WTC11 (cell line): ENCODE data around the gene STAB1. TPM values are rescaled to one million over a fixed set of nuclear protein-coding genes. Genes with fewer than 3 reads are reported as not detected.

Experiments
- ATAC-seq: fragments of 200-7000 bp; cut with Tn5 transposase; 2 replicates; pipeline ENCODE4 v1.10.0; 2021; ENCODE audit warnings: mild to moderate bottlenecking, moderate library complexity
- CTCF ChIA-PET: fragments of 300-600 bp; sonication (Branson Sonifier 250); formaldehyde crosslinking; loops from one replicate; lab custom pipeline; 2021; ENCODE audit warnings: antibody characterized with exemption; lab: Charles Lee
- POLR2A ChIA-PET: fragments of 350-600 bp; sonication (Branson Sonifier 250); formaldehyde crosslinking; loops from one replicate; lab custom pipeline; 2021; ENCODE audit warnings: antibody characterized with exemption; lab: Charles Lee
- DNase-seq: peaks from one replicate; pipeline ENCODE4 v3.0.0; 2021; ENCODE audit warnings: low spot score
- H3K27ac Mint-ChIP-seq: 2 replicates; pipeline ENCODE4 v1.8.0; 2021; ENCODE audit warnings: mixed read lengths
- H3K27me3 Mint-ChIP-seq: 2 replicates; pipeline ENCODE4 v1.8.0; 2021; ENCODE audit warnings: low read depth, mild to moderate bottlenecking, moderate library complexity, mixed read lengths
- H3K36me3 Mint-ChIP-seq: 2 replicates; pipeline ENCODE4 v1.8.0; 2021; ENCODE audit warnings: mixed read lengths
- H3K4me1 Mint-ChIP-seq: 2 replicates; pipeline ENCODE4 v1.8.0; 2022; ENCODE audit warnings: mixed read lengths
- H3K4me3 Mint-ChIP-seq: 2 replicates; pipeline ENCODE4 v1.8.0; 2021; ENCODE audit warnings: mild to moderate bottlenecking, moderate library complexity, mixed read lengths
- H3K9me3 Mint-ChIP-seq: 2 replicates; pipeline ENCODE4 v1.8.0; 2021; ENCODE audit warnings: mixed read lengths
- ATF1 ChIP-seq: sonication (generic); formaldehyde crosslinking; IDR thresholded peaks from 2 replicates; pipeline ENCODE4 v1.8.1; 2023; ENCODE audit warnings: mild to moderate bottlenecking, moderate library complexity, missing genetic modification reagents
- CREB1 ChIP-seq: sonication (generic); formaldehyde crosslinking; IDR thresholded peaks from 2 replicates; pipeline ENCODE4 v1.8.0; 2023; ENCODE audit warnings: mild to moderate bottlenecking, missing genetic modification reagents
- CTCF ChIP-seq: fragments of 200-600 bp; IDR thresholded peaks from 2 replicates; pipeline ENCODE4 v1.8.0; 2022; ENCODE audit warnings: antibody characterized with exemption
- ELF4 ChIP-seq: sonication (generic); formaldehyde crosslinking; IDR thresholded peaks from 2 replicates; pipeline ENCODE4 v1.8.1; 2022; ENCODE audit warnings: low read depth, mild to moderate bottlenecking, moderate library complexity, missing genetic modification reagents
- GRHL2 ChIP-seq: fragments of 250-450 bp; sonication (Bioruptor Pico); IDR thresholded peaks from 2 replicates; pipeline ENCODE4 v1.8.0; 2022; ENCODE audit warnings: mild to moderate bottlenecking, moderate library complexity; ENCODE audit not compliant: insufficient replicate concordance, severe bottlenecking
- GTF2I ChIP-seq: fragments of 250-450 bp; sonication (Bioruptor Pico); conservative IDR thresholded peaks from 2 replicates; pipeline ENCODE4 v1.4.0; 2021; ENCODE audit warnings: mild to moderate bottlenecking
- HMGA2 ChIP-seq: fragments of 250-450 bp; sonication (Bioruptor Pico); IDR thresholded peaks from 2 replicates; pipeline ENCODE4 v1.4.0; 2021; ENCODE audit warnings: mild to moderate bottlenecking, moderate library complexity
- MXD4 ChIP-seq: fragments of 250-450 bp; sonication (Bioruptor Pico); IDR thresholded peaks from 2 replicates; pipeline ENCODE4 v1.8.0; 2021; ENCODE audit warnings: mild to moderate bottlenecking, moderate library complexity, borderline replicate concordance
- NFATC4 ChIP-seq: fragments of 250-450 bp; sonication (Bioruptor Pico); IDR thresholded peaks from 2 replicates; pipeline ENCODE4 v1.9.0; 2021; ENCODE audit warnings: mild to moderate bottlenecking
- OVOL2 ChIP-seq: fragments of 250-450 bp; sonication (Bioruptor Pico); IDR thresholded peaks from 2 replicates; pipeline ENCODE4 v1.9.0; 2021; ENCODE audit warnings: mild to moderate bottlenecking, borderline replicate concordance
- SMAD4 ChIP-seq: sonication (generic); formaldehyde crosslinking; IDR thresholded peaks from 2 replicates; pipeline ENCODE4 v1.8.0; 2022; ENCODE audit warnings: mild to moderate bottlenecking, missing genetic modification reagents
- TEAD4 ChIP-seq: sonication (generic); formaldehyde crosslinking; IDR thresholded peaks from 2 replicates; pipeline ENCODE4 v1.8.0; 2022; ENCODE audit warnings: mild to moderate bottlenecking, missing genetic modification reagents
- ZNF317 ChIP-seq: sonication (generic); formaldehyde crosslinking; IDR thresholded peaks from 2 replicates; pipeline ENCODE4 v1.8.1; 2023; ENCODE audit warnings: low read depth, mild to moderate bottlenecking, moderate library complexity, missing genetic modification reagents, borderline replicate concordance
- ZNF425 ChIP-seq: fragments of 250-450 bp; sonication (Bioruptor Pico); conservative IDR thresholded peaks from 2 replicates; pipeline ENCODE4 v1.9.0; 2021; ENCODE audit warnings: mild to moderate bottlenecking
- ZNF512 ChIP-seq: sonication (generic); formaldehyde crosslinking; IDR thresholded peaks from 2 replicates; pipeline ENCODE4 v1.8.1; 2022; ENCODE audit warnings: missing genetic modification reagents, borderline replicate concordance
- ZNF671 ChIP-seq: fragments of 250-450 bp; sonication (Bioruptor Pico); IDR thresholded peaks from 2 replicates; pipeline ENCODE4 v1.8.0; 2021; ENCODE audit warnings: mild to moderate bottlenecking
- total RNA-seq: library from RNA; stranded (reverse); gene quantifications from 3 replicates; pipeline ENCODE4 v1.2.3, GENCODE V29; 2021
- TF ChIP-seq, protein P1 (sequence below): fragments of 250-450 bp; sonication (Bioruptor Pico); IDR thresholded peaks from 2 replicates; pipeline ENCODE4 v1.9.0; 2021; ENCODE audit warnings: mild to moderate bottlenecking, borderline replicate concordance
- TF ChIP-seq, protein P2 (sequence below): sonication (generic); formaldehyde crosslinking; IDR thresholded peaks from 2 replicates; pipeline ENCODE4 v1.8.0; 2022; ENCODE audit warnings: mild to moderate bottlenecking, missing genetic modification reagents

STAB1 gene
- total RNA-seq, 1 experiment from 2014 or later: 1.9 TPM

GRCh38 chr3:52557011-52557960 is 62.1 kb downstream of the STAB1 start:
- ChIA-PET CTCF (no interaction called here), POLR2A (interaction anchor here (0.7 kb wide), 1 partner anchor 21 kb away, joined by 4 read pairs; the partner anchor contains the start of gene UQCC5)
- DNase-seq: no peak
- Mint-ChIP-seq H3K9me3 (no peaks in the 10 kb centered on the region), H3K27ac (no peak overlapping the region; the same call in 1 of the 2 replicates), H3K4me1 (peaks cover 11% of the 10 kb centered on the region), H3K27me3 (no peaks in the 10 kb centered on the region)
- no peak for TF ChIP-seq ZNF512 (CRISPR knock-in tag)
- no peak for TF ChIP-seq GTF2I (CRISPR knock-in tag)
- no peak for TF ChIP-seq ZNF671 (CRISPR knock-in tag)
- TF ChIP-seq, protein P1, sequence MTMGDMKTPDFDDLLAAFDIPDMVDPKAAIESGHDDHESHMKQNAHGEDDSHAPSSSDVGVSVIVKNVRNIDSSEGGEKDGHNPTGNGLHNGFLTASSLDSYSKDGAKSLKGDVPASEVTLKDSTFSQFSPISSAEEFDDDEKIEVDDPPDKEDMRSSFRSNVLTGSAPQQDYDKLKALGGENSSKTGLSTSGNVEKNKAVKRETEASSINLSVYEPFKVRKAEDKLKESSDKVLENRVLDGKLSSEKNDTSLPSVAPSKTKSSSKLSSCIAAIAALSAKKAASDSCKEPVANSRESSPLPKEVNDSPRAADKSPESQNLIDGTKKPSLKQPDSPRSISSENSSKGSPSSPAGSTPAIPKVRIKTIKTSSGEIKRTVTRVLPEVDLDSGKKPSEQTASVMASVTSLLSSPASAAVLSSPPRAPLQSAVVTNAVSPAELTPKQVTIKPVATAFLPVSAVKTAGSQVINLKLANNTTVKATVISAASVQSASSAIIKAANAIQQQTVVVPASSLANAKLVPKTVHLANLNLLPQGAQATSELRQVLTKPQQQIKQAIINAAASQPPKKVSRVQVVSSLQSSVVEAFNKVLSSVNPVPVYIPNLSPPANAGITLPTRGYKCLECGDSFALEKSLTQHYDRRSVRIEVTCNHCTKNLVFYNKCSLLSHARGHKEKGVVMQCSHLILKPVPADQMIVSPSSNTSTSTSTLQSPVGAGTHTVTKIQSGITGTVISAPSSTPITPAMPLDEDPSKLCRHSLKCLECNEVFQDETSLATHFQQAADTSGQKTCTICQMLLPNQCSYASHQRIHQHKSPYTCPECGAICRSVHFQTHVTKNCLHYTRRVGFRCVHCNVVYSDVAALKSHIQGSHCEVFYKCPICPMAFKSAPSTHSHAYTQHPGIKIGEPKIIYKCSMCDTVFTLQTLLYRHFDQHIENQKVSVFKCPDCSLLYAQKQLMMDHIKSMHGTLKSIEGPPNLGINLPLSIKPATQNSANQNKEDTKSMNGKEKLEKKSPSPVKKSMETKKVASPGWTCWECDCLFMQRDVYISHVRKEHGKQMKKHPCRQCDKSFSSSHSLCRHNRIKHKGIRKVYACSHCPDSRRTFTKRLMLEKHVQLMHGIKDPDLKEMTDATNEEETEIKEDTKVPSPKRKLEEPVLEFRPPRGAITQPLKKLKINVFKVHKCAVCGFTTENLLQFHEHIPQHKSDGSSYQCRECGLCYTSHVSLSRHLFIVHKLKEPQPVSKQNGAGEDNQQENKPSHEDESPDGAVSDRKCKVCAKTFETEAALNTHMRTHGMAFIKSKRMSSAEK (CRISPR knock-in tag): no peak
- TF ChIP-seq ATF1 (CRISPR knock-in tag): no peak
- TF ChIP-seq, all 79 proteins: peak for 0
- Mint-ChIP-seq H3K4me3 (no peak overlapping the region), H3K36me3 (peaks cover 26% of the 10 kb centered on the region)
- ATAC-seq: no peak

GRCh38 chr3:52558436-52558835 is 63.3 kb downstream of the STAB1 start:
- ChIA-PET POLR2A (no interaction called here), CTCF (interaction anchor here (1.3 kb wide), 1 partner anchor 174 kb away, joined by 5 read pairs; no protein-coding TSS in a partner anchor)
- Mint-ChIP-seq H3K4me1 (peaks cover 11% of the 10 kb centered on the region), H3K27ac (no peak overlapping the region), H3K4me3 (no peak overlapping the region), H3K27me3 (no peaks in the 10 kb centered on the region), H3K9me3 (no peaks in the 10 kb centered on the region), H3K36me3 (peaks cover 34% of the 10 kb centered on the region)
- no peak for TF ChIP-seq CREB1 (CRISPR knock-in tag)
- no peak for TF ChIP-seq ZNF671 (CRISPR knock-in tag)
- DNase-seq: no peak
- ATAC-seq: no peak

DNA sequence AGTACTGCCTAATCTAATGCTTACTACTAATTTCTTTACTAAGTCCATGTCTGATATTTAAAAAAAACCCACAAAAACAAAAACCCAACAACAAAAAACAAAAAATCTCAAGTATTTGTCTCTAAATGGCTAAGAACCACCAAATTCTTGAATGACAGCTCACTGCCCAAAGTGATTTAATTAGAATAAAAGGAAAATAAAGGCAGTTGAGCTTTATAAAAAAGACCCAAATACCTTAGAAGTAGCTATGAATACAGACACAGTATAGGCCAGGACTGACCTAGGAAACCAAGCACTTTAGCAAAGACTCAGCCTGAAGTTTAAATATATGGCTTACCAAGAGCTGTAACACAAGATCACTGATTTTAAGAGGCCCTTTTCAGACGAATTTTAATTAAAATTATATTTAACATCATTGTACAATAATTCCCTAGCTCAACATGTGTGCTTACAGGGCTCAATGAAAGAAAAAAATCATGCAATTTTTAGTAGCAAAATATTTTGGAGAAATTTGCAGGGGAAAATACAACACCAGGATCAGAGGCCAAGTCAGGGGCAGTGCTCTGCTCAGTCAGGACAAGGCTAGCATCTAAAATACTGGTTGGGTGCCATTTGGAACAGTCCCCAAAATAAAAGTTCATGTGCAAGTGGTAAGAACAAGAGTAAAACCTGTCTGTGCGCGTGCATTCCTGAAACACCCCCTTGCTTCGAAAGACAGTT is 66.0 kb downstream of the STAB1 start:
- no peak overlapping the region for H3K4me3 Mint-ChIP-seq
- no peaks in the 10 kb centered on the region for H3K27me3 Mint-ChIP-seq
- H3K36me3 Mint-ChIP-seq: peaks cover 30% of the 10 kb centered on the region
- ChIA-PET POLR2A (no interaction called here), CTCF (interaction anchor here (1.0 kb wide), 1 partner anchor 173 kb away, joined by 3 read pairs; no protein-coding TSS in a partner anchor)
- H3K4me1 Mint-ChIP-seq: peaks cover 10% of the 10 kb centered on the region
- no peaks in the 10 kb centered on the region for H3K9me3 Mint-ChIP-seq
- DNase-seq (no peak), ATAC-seq (no peak)
- H3K27ac Mint-ChIP-seq: no peak overlapping the region
- TF ChIP-seq CTCF (no peak), MXD4 (CRISPR knock-in tag) (no peak), HMGA2 (CRISPR knock-in tag) (no peak), OVOL2 (CRISPR knock-in tag) (no peak), SMAD4 (no peak), TEAD4 (CRISPR knock-in tag) (no peak), GRHL2 (CRISPR knock-in tag) (no peak), ZNF425 (CRISPR knock-in tag) (no peak), NFATC4 (no peak), ELF4 (no peak), ZNF317 (CRISPR knock-in tag) (no peak)
- TF ChIP-seq, protein P2, sequence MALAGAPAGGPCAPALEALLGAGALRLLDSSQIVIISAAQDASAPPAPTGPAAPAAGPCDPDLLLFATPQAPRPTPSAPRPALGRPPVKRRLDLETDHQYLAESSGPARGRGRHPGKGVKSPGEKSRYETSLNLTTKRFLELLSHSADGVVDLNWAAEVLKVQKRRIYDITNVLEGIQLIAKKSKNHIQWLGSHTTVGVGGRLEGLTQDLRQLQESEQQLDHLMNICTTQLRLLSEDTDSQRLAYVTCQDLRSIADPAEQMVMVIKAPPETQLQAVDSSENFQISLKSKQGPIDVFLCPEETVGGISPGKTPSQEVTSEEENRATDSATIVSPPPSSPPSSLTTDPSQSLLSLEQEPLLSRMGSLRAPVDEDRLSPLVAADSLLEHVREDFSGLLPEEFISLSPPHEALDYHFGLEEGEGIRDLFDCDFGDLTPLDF (CRISPR knock-in tag): no peak
